Esophagus (tissue), 2 donors: ENCODE measurements around the gene RRP7A. TPM values are rescaled to one million over a fixed set of nuclear protein-coding genes. Genes with fewer than 3 reads are reported as not detected.

Experiments used
- H3K27ac ChIP-seq, 2 donors: one replicate each; pipeline ENCODE4 v1.5.1; 2013; ENCODE audit warnings: low read depth in 2 of 2, mild to moderate bottlenecking in 2 of 2, inconsistent platforms in 1 of 2, low read length in 1 of 2, moderate library complexity in 1 of 2
- H3K27me3 ChIP-seq, 2 donors: one replicate each; pipeline ENCODE4 v1.6.1; 2013; ENCODE audit warnings: low read length in 2 of 2, control low read depth in 1 of 2, mild to moderate bottlenecking in 1 of 2; ENCODE audit not compliant: insufficient read depth in 2 of 2, control insufficient read depth in 1 of 2
- H3K36me3 ChIP-seq, 2 donors: one replicate each; pipeline ENCODE4 v1.6.1; 2013; ENCODE audit warnings: low read length in 1 of 2; ENCODE audit not compliant: control insufficient read depth in 2 of 2, insufficient read depth in 2 of 2
- H3K4me1 ChIP-seq, 2 donors: one replicate each; pipeline ENCODE4 v1.6.1; 2013; ENCODE audit warnings: low read length in 1 of 2; ENCODE audit not compliant: control insufficient read depth in 2 of 2, insufficient read depth in 2 of 2
- H3K4me3 ChIP-seq, 2 donors: one replicate each; pipeline ENCODE4 v1.5.1; 2013; ENCODE audit warnings: low read length in 2 of 2, mild to moderate bottlenecking in 2 of 2, low read depth in 1 of 2, moderate library complexity in 1 of 2
- H3K9me3 ChIP-seq, 2 donors: one replicate each; pipeline ENCODE4 v1.6.1; 2013; ENCODE audit warnings: mild to moderate bottlenecking in 2 of 2, low read depth in 1 of 2, low read length in 1 of 2, moderate library complexity in 1 of 2; ENCODE audit not compliant: control insufficient read depth in 2 of 2, insufficient read depth in 1 of 2
- WGBS, 2 donors: extraction: QIAGEN DNeasy Blood & Tissue Kit; methylation state at CpG; one replicate each; pipeline ENCODE4 v1.1.7; 2013; 5-methylcytosine and 5-hydroxymethylcytosine counted together
- polyA plus RNA-seq, 2 donors: library from polyadenylated mRNA; stranded (reverse); fragments of 200-250 nt; gene quantifications; one replicate each; pipeline ENCODE4 v1.2.3, GENCODE V29; 2013
- donor health status: healthy with polysubstance abuse.
- donor health status: Bipolar disorder and iron deficiency.

RRP7A gene
- polyA plus RNA-seq, 2 donors, result 8.8 to 19.0 TPM

DNA sequence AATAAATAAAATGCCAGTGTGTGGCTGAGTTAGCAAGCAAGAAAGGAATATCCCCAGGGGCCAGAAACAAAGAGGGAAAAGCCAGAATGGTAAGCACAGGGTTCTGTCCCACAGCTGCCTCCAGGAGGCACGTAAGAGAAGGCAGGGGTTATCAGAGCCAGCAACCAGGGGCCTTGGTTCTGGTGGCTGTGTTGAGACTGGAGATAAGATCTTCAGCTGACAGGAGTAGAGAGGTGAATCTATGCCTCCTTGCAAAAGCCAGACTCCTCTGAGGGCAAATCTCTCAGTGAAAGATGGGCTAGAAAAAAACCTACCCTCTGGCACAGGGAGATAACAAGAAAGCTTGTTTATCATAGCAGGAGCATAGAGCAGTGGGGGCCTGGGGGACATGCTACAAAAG, 57.6 kb downstream of the RRP7A start:
- 52 to 68% methylated on average over 1 of the region's 1 CpG for WGBS, 2 donors
- Histone ChIP-seq H3K4me3 (no peak overlapping the region), H3K27me3 (peaks cover 0 to 3% of the 10 kb centered on the region in 2 donors), H3K9me3 (no peaks in the 10 kb centered on the region), H3K36me3 (no peaks in the 10 kb centered on the region), H3K4me1 (no peaks in the 10 kb centered on the region), H3K27ac (no peak overlapping the region)

- Histone ChIP-seq H3K27me3 (peaks cover 0 to 3% of the 10 kb centered on the region in 2 donors), H3K4me1 (no peaks in the 10 kb centered on the region), H3K36me3 (no peaks in the 10 kb centered on the region), H3K27ac (no peak overlapping the region), H3K9me3 (no peaks in the 10 kb centered on the region), H3K4me3 (no peak overlapping the region)
- 63 to 68% methylated on average over 3 of the region's 3 CpGs for WGBS, 2 donors
These were observed 58.1 kb downstream of the RRP7A start for GRCh38 chr22:42461511-42461910.

Other genes starting within 250 kb of the RRP7A start
- 10 to 100 TPM; 14.5 to 15.0 TPM for gene TCF20, start 249.1 kb downstream of the RRP7A start, polyA plus RNA-seq
- under 1 TPM; 0.24 to 0.28 TPM for gene NFAM1, start 87.4 kb downstream of the RRP7A start, polyA plus RNA-seq
- gene SERHL2, start 34.2 kb upstream of the RRP7A start, polyA plus RNA-seq, result 1 to 10 TPM; 1.5 to 6.0 TPM
- gene POLDIP3, start 95.1 kb upstream of the RRP7A start, polyA plus RNA-seq, result 10 to 100 TPM; 20.0 to 28.7 TPM
- under 1 TPM in 1 of 2 donors, not detected in 1; 0.31 TPM for gene ATP5MGL, start 120.8 kb upstream of the RRP7A start, polyA plus RNA-seq
- 100 to 1,000 TPM in 1 of 2 donors, 10 to 100 TPM in 1; 52.7 to 112 TPM for gene CYB5R3, start 129.6 kb upstream of the RRP7A start, polyA plus RNA-seq
- gene A4GALT, start 201.1 kb upstream of the RRP7A start, polyA plus RNA-seq, result 10 to 100 TPM; 19.3 to 50.3 TPM